ENCODE results near the gene ADARB1.

ADARB1 gene

GRCh38 chr21:45154511-45155508 lies 80.4 kb downstream of the ADARB1 start:
- no peak for DNase-seq

GRCh38 chr21:45155910-45156309 lies 81.5 kb downstream of the ADARB1 start:
- DNase-seq, result no peak

DNA sequence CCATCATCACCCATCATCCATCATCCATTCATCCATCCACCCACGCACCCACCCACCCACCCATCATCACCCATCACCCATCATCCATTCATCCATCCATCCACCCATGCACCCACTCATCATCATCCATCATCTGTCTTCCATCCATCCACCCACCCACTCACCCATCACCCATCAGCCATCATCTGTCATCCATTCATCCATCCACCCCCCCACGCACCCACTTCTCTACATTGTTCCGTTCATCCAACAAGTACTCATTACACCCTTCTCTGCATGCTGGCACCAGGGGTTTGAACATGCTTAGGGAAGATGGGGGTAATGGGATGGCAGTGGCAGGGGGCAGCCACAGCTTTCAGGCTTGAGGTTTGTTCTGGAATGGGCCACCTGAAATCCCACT lies 82.1 kb downstream of the ADARB1 start:
- no peak for DNase-seq

DNA sequence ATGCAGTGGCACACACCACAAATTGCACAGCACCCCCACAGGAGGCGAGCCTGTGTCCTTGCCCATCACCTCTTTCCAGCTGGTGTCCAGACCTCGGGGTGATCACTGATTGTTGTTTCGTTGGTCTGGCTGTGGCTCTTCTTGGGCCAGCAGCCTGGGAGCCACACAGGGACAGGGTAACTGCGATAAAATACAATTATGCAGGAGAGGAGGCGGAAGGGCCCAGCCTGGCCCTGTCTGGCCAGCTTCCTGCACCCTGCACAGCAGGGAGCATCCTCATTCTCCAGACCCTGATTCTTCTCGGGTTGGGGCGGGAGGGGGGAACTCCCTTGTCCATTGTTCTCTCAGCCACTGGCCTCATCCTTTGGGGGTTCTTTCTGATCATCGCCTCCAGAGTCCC lies 83.6 kb downstream of the ADARB1 start:
- DNase-seq, result no peak

GRCh38 chr21:45158491-45159423 lies 84.4 kb downstream of the ADARB1 start:
- DNase-seq, result no peak

GRCh38 chr21:45160198-45160597 lies 85.8 kb downstream of the ADARB1 start:
- no peak for DNase-seq

DNA sequence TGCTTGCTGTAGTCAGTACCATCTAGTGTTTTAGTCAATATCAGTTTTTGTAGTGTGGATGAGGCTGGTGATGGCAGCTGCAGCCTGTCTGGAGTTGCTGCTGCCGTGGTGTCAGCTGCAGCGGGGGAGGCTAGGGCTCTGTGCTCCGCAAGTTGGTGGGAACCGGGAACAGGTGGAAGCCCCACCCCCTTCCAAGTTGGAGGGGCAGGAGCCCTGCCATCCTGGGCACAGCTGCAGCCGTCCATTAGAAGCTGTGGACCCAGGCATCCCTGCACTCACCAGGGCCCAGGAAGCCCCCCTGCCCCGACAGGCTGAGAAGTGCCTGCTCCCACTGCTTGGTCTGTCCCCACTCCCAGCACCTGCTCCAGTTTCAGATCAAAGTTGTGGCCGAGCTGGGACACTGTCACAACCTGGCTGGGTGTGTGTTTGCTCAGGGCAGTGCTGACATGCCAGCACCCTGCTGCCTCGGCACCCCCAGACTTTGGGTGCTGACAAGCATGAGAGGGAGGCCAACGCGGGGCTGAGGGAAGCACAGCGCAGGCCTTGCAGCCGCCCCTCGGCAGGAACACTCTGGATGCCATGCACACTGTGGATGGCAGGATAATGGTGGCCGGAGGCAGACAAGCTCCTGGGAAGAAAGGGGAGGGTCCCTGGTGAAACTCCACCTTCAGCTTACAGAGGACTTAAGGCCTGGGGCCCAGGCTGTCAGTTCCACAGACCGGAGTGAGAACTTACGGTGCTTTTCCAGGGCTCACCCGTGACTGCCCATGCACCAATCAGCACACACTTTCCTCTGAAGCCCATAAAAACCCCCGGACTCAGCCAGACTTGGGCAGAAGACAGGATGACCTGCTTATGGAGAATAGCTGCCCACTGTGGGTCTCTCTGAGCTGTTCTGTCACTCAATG lies 86.9 kb downstream of the ADARB1 start:
- no peak for DNase-seq

DNA sequence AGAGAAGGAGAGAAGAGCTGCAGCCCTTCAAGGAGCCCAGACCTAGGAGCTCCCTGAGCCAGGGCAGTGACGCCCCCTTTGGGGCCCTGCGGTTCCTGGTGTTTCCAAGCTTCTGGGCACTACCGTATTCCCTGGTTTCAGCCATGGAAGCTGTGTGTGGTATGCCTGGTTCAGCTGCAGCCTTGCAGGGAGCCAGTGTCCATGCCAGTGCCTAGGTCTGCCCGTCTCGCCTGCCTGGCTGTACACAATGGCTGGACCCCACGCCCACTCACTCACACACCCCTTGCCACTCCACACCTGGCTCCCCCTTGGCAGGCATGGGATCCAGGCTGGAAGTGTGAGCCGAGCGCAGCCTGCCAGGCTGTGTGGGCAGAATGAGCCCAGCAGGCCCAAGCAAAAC lies 87.7 kb downstream of the ADARB1 start:
- no peak for DNase-seq

DNA sequence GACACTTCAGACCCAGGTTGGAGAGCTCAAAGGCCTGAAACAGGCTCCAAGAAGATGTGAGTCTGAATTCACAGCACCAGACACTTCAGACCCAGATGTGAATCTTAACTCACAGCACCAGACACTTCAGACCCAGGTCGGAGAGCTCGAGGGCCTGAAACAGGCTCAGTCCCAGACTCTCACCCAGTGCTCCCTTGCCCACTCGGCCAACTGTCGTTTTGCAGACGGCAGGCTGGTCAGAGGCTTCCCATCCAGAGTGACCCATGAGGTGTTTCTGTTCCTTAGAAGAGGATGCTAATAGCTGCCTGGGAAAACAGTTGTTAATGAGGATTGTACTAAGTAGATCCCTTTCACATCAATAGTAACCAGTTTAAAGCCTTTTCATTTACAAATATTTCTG lies 88.4 kb downstream of the ADARB1 start:
- no peak for DNase-seq

GRCh38 chr21:45163413-45164123 lies 89.2 kb downstream of the ADARB1 start:
- no peak for DNase-seq

DNA sequence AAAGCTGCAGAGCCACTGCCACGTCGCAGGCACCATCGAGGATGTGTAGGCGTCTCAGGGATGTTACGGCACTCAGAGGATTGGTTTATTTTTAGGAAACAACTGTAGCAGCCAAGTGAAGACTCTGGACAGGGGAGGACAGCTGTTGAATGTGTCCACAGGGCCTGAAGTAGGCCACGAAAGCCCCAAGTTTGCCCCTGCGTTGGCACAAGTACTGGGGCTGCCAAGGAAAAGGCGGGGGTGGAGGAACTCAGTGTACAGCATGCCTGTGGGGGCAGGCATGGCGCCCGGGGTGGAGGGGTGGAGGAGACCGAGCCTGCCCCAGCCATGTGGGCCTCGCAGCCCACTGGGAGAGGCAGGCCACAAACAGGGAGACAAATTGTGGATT lies 89.7 kb downstream of the ADARB1 start:
- DNase-seq, result no peak

GRCh38 chr21:45164838-45165237 lies 90.5 kb downstream of the ADARB1 start:
- no peak for DNase-seq

DNA sequence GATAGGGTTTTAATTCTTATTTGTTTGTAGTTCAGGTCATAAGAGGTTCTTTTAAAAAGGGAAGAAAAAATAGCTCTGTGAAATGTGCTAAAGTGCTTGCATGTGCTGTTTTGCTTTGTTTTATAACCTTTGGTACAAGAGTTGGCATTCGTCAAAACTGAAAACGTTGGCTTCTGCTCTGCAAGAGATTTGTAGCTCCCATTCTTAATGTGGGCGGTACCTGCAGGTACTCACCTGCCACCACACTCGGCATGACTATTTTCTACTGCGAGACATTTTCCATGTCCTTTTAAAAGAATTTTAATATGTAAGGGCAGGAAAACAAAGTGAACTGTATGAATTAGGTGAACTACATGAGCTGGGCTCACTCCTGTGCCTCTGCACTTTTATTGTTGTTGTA lies 92.6 kb downstream of the ADARB1 start:
- DNase-seq, result no peak

GRCh38 chr21:45167796-45168222 lies 93.4 kb downstream of the ADARB1 start:
- DNase-seq, result no peak

GRCh38 chr21:45168522-45168921 lies 94.1 kb downstream of the ADARB1 start:
- no peak for DNase-seq

DNA sequence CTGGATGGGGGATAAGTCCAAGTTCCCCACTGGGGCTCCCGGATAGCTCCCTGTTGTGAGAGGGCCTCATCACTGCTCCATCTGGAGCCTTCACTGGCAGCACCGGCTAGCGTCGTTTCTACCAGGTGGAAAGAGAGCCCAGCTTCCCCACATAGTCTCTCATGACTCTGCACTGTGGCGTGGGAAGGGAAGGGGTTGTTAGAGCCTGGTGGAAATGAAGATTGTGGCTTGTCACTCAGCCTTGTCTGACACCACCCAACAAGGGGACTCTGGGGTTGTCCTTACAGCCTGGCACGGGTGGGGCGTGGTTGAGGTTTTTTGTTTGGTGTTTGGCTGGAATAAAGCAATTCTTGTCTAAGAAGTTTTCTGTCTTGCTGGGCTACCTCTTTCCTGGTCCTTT lies 94.6 kb downstream of the ADARB1 start:
- no peak for DNase-seq

- no peak for DNase-seq
These were observed 95.3 kb downstream of the ADARB1 start for GRCh38 chr21:45169682-45170081.

GRCh38 chr21:45170987-45171386 lies 96.6 kb downstream of the ADARB1 start:
- DNase-seq, result no peak

DNA sequence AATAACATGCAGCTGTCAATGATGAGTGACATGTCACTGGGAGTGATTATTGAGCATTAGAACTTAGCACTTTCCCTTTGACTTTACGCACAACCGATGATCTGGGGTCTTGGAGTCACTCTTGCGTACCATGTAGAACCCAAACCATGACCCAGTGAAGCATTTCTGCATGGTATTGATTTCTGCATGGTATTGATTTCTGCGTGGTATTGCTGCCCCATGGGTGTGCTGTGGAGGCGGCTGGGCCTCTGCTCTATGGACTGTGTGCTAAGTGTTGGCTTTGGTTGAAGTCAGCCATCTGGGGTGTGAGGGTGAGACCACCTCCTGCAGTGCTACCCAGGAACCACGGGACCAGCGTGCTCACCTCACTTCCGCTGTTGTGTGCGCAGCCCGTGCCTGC lies 98.0 kb downstream of the ADARB1 start:
- no peak for DNase-seq

GRCh38 chr21:45175326-45176095 lies 101.1 kb downstream of the ADARB1 start:
- no peak for DNase-seq

DNA sequence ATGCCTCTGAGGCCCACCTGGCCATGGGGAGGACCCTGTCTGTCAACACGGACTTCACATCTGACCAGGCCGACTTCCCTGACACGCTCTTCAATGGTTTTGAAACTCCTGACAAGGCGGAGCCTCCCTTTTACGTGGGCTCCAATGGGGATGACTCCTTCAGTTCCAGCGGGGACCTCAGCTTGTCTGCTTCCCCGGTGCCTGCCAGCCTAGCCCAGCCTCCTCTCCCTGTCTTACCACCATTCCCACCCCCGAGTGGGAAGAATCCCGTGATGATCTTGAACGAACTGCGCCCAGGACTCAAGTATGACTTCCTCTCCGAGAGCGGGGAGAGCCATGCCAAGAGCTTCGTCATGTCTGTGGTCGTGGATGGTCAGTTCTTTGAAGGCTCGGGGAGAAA lies 101.8 kb downstream of the ADARB1 start:
- no peak for DNase-seq

Measured in DMS79 treated with DMSO at 0.1 percent for 48 hours (cell line).